CD4-positive, alpha-beta T cell treated with Interleukin-6 at 100 ng/mL for 8 hours (primary cell): ENCODE data around the gene MPO.

ENCODE experiments used
- DNase-seq: peaks from one replicate; pipeline ENCODE4 v3.0.0-alpha.2; 2020; ENCODE audit warnings: mixed read lengths, low spot score

MPO gene

DNA sequence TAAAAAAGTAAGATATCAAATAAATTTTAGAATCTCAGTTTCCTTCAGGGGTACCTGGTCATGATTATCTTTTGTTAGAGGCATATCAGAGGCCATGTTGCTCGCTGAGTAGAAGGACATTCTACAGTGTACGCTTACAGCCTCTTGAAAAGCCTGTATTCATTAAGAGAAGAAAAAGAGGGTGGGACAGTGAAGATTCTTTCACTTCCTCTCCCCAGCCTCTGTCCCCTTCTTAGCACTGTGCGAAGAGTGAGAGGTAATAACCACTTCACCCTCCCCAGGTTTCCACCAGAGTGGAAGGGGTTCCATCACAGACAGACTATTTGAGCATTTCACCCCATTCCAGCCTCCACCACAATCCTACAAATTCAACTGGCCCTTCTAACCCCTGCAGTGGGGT lies 47.2 kb downstream of the MPO start:
- DNase-seq, result no peak

DNA sequence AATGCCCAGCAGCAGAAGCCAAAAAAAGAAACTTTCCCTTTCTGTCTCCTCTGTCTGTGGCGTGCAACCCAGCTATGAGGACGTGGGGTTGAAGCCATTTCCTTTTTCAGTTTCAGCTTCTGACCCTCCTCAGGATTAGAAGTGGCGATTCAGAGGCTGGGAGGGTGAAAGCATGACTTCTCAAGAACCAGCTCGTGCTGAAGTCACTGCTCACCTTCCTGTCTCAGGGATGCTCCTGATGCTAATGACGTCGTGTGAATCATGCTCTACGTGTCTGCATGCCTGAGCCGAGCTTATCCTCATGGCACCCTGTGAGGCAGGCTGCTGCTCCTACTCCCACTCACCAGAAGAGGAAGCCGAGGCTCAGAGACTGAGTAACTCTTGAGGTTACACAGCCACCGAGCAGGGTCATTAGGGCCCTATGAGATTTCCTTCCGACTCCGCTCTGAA lies 48.0 kb downstream of the MPO start:
- DNase-seq, result no peak

DNA sequence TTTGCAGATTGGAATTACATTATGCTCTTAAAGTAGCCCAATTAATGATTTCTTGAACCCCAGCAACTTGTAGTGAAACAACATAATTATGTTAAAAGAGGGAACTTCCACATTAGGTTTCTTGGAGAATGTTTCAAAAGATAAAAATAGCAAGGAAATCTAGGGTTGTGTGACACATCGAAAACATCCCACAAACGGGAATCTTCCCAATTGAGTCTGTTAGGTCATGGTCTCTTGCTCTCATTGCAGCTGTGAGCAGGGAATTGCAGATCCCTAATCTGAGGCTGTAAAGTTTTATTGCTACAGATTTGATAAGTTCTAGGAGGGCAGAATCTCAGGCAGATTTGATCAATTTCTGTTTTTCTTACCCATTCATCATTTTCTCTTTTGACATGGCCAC lies 49.1 kb downstream of the MPO start:
- DNase-seq, result no peak

DNA sequence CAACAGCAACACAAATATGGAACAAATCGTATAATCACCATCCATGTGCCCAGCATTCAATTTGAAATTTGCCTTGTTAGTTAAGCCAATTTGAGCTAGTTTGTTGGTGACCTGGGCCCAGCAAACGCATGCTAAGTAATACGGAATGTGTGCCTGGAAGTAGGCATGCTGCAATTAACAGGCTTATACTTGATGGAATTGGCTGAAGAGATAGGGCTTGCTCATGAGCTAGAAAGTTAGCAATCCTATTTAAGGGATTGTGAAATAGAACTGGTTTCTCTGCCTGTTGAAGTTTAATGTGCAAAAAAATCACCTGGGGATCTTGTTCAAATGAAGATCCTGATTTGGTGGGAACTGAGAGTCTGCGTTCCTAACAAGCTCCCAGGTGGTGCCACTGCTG lies 50.9 kb downstream of the MPO start:
- DNase-seq, result no peak

DNA sequence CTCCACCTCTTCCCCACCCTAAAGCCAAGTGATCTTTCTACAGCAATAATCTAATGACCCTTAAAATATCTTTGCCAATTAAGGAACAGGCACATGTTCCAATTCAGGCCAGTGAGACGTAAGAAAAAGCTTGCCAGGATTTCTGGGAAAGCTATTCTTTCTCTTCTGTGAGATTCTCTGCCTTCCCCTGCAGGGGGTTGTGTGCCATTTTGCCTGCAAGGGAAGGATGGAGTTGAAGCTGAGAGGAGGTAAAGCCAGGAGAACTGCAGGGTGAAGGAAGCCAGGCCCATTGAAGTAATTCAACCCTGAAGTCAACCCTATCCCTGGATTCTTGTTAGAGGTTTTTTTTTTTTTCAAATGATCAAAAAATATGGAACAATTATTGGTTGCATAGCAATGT lies 51.4 kb downstream of the MPO start:
- no peak for DNase-seq

DNA sequence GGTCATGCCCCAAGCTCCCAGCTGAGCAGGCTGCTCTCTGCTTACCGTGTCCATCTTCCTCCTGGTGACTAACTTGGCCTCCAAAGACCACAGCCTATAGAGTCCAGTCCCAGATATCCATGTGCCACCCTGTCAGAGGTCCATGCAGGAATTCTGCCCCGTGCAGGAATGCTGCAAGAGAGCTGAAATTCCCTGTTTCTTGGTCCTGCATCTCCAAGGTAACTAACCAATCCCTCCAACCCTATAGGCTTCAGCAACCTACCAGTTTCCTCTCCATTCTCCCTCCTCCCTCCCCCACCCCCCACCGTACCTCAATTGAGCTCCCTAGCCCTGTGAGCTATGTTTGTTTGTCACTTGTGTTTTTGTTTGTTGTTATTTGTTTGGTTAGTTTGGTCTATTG lies 52.1 kb downstream of the MPO start:
- DNase-seq, result no peak

DNA sequence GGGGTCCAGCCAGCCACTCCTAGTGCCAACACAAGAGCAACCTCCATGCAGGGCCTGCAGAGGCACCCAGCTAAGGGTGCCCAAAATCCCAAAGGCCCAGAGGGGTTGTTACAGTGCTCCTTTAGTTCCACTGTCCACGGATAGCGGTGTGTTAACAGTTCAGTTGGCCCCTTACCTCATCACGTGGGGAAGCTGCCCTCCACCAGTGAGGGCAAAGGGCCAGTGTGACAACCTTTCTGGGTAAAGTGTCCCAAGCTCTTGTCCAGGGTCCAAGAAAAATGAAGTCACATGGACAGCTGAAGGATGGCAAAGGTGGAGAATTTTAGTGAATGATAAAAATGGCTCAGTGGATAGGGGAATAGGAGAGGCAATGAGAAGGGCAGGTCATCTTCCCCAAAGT lies 53.0 kb downstream of the MPO start:
- DNase-seq, result no peak

DNA sequence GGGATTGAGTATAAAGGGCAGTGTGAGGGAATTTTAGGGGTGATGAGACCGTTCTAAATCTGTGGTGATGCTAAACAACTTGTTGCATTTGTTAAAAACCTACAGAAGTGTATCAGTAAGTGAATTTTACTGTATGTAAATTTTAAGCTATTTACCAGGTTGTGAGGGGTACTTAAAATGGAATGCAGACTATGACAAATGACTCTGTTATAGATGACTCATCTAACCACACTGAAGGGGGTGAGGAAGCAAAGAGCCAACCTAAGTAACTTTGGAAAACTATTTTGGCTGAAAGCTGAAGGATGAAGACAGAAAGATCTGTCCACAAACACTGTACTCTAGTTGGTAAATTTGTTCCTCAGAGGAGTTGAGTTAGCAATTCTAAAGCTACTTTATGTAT lies 56.4 kb downstream of the MPO start:
- no peak for DNase-seq
